Measurements from ENCODE around the gene PRUNE2. TPM values are rescaled to one million over a fixed set of nuclear protein-coding genes. Genes with fewer than 3 reads are reported as not detected.

Gene PRUNE2
- total and polyA plus RNA-seq, 2 of the 8 experiments (the other 6 are each of a cell fraction or from before 2014, with no cell fraction given) = 5.5 to 13.3 TPM

GRCh38 chr9:76828447-76828846, 77.5 kb downstream of the PRUNE2 start:
- 83% methylated on average over 3 of the region's 3 CpGs; no CpG with 5 or more reads in 1 of the 2 experiments for WGBS, 2 experiments (ENCODE audit: extremely low coverage in 1 of 2, insufficient coverage in 1 of 2, insufficient read length in 1 of 2, insufficient replicate concordance in 2 of 2, low coverage in 1 of 2, low lambda C conversion rate in 2 of 2, missing lambda C conversion rate in 1 of 2)
- no peak for TF ChIP-seq SAP30 (IDR thresholded peaks at IDR 0.05; ENCODE audit: insufficient read depth, insufficient replicate concordance, low read length)
- TF ChIP-seq SP1 (IDR thresholded peaks at IDR 0.05; ENCODE audit: low read depth, low read length) = no peak
- no peak for TF ChIP-seq FOSL1 (IDR thresholded peaks at IDR 0.05; ENCODE audit: insufficient read depth, low read depth, low read length)
- TF ChIP-seq CEBPB (IDR thresholded peaks at IDR 0.05; ENCODE audit: low read depth, low read length) = no peak
- TF ChIP-seq BACH1 (IDR thresholded peaks at IDR 0.05; ENCODE audit: low read length) = no peak
- no peak for TF ChIP-seq TEAD4 (IDR thresholded peaks at IDR 0.05; ENCODE audit: low read depth, low read length)
- TF ChIP-seq CHD2 (IDR thresholded peaks at IDR 0.05; ENCODE audit: low read length) = no peak
- TF ChIP-seq TBP (IDR thresholded peaks at IDR 0.05; ENCODE audit: low read depth, low read length) = no peak
- no peak for TF ChIP-seq RFX5 (IDR thresholded peaks at IDR 0.05; ENCODE audit: borderline replicate concordance, low read depth, low read length)
- no peak for TF ChIP-seq TCF12 (IDR thresholded peaks at IDR 0.05; ENCODE audit: low read depth, low read length)
- TF ChIP-seq SP2 (IDR thresholded peaks at IDR 0.05; ENCODE audit: low read length) = no peak
- TF ChIP-seq BRCA1 (IDR thresholded peaks at IDR 0.05; ENCODE audit: low read depth, low read length) = no peak

More at GRCh38 chr9:76828447-76828846, 77.5 kb downstream of the PRUNE2 start:
- Histone ChIP-seq H3K9me3 (ENCODE audit: insufficient read depth in 2 of 2, low read depth in 1 of 2, low read length in 1 of 2) (no peaks in the 10 kb centered on the region), H3K4me3 (ENCODE audit: extremely low read depth in 1 of 4, insufficient read depth in 2 of 4, low read depth in 3 of 4, low read length in 4 of 4) (no peak overlapping the region), H4K5ac (ENCODE audit: insufficient read length, low read depth, low read length) (no peak overlapping the region), H4K8ac (ENCODE audit: extremely low read depth, insufficient read depth, low read length) (no peak overlapping the region), H2BK15ac (ENCODE audit: low read length) (no peak overlapping the region), H3K14ac (ENCODE audit: insufficient read length) (no peak overlapping the region), H3K27ac (ENCODE audit: low read depth, low read length) (no peak overlapping the region), H4K20me1 (replicated peaks in 1 of 2; ENCODE audit: control insufficient read depth in 1 of 2, insufficient read depth in 2 of 2, low read length in 2 of 2) (no peaks in the 10 kb centered on the region), H2BK12ac (ENCODE audit: low read depth, low read length) (no peak overlapping the region), H3K79me2 (ENCODE audit: control insufficient read depth in 1 of 2, insufficient read depth in 2 of 2, low read length in 2 of 2) (no peaks in the 10 kb centered on the region), H2BK5ac (ENCODE audit: low read depth, low read length) (no peak overlapping the region), H4K91ac (replicated peaks; ENCODE audit: insufficient read length, low read length) (no peak overlapping the region), H2BK120ac (replicated peaks; ENCODE audit: low read depth, low read length) (no peak overlapping the region), H3K4me1 (replicated peaks in 1 of 4; ENCODE audit: control insufficient read depth in 3 of 4, insufficient read depth in 4 of 4, low read length in 3 of 4) (peaks cover 0 to 4% (median 0%) of the 10 kb centered on the region in 4 experiments; a peak in 1 of 7 replicates), H3K18ac (ENCODE audit: extremely low read depth, low read length) (no peak overlapping the region), H3K9ac (replicated peaks in 1 of 4; ENCODE audit: extremely low read depth in 1 of 4, low read depth in 3 of 4, low read length in 3 of 4) (no peak overlapping the region), H3K23ac (ENCODE audit: insufficient read length) (no peak overlapping the region), H3K27me3 (replicated peaks in 1 of 4; ENCODE audit: control insufficient read depth in 3 of 4, extremely low read depth in 1 of 4, insufficient read depth in 3 of 4, low read length in 3 of 4) (no peaks in the 10 kb centered on the region), H2AK5ac (ENCODE audit: low read depth, low read length) (no peak overlapping the region), H3K36me3 (ENCODE audit: control insufficient read depth in 2 of 4, insufficient read depth in 4 of 4, low read length in 3 of 4) (no peaks in the 10 kb centered on the region), H3K79me1 (ENCODE audit: low read depth, low read length) (no peaks in the 10 kb centered on the region), H2BK20ac (ENCODE audit: low read length) (no peak overlapping the region), H3K23me2 (ENCODE audit: low read depth, low read length) (no peaks in the 10 kb centered on the region), H3K4me2 (ENCODE audit: insufficient read depth in 1 of 2, low read depth in 2 of 2, low read length in 2 of 2) (no peak overlapping the region), H2AFZ (ENCODE audit: low read length) (no peak overlapping the region), H3K56ac (replicated peaks; ENCODE audit: insufficient read length, low read depth, low read length) (no peak overlapping the region), H3K4ac (replicated peaks; ENCODE audit: insufficient read length, low read depth, low read length) (no peak overlapping the region)
- POLR2A ChIA-PET (ENCODE audit: partially characterized antibody) = interaction anchor here (0.6 kb wide), 1 partner anchor 20 kb away, joined by 3 read pairs; no protein-coding TSS in a partner anchor
- no peak for FAIRE-seq
- CTCF ChIA-PET (ENCODE audit: partially characterized antibody) = interaction anchor here (2.5 kb wide), 1 partner anchor 72 kb away, joined by 6 read pairs; no protein-coding TSS in a partner anchor
- no peak for DNase-seq (ENCODE audit: low read depth in 1 of 2, low spot score in 2 of 2)

Measured in H1 (cell line).